Measurements from ENCODE around the gene INO80E. TPM values are rescaled to one million over a fixed set of nuclear protein-coding genes. Genes with fewer than 3 reads are reported as not detected.

The INO80E gene
- total RNA-seq, 1 experiment from 2014 or later: 104 TPM

- H3K4me1 ChIP-seq (ENCODE audit: control insufficient read depth, insufficient read depth, low read length): peaks cover 19% of the 10 kb centered on the region
- intact Hi-C loops (cut with micrococcal nuclease; ENCODE audit: unreplicated experiment) (no loop called here), in situ Hi-C loops (cut with HindIII; ENCODE audit: low pct_unique_long_range_greater_than_20kb, low sequenced_read_pairs) (no loop called here)
- H3K9me3 ChIP-seq (ENCODE audit: control insufficient read depth, insufficient read depth, low read depth, low read length): no peaks in the 10 kb centered on the region
- no peaks in the 10 kb centered on the region; the same call in 1 of the 2 replicates for H3K36me3 ChIP-seq (ENCODE audit: control insufficient read depth, insufficient read depth, low read length)
- peak; percentile 83 for ATAC-seq
- DNase-seq (ENCODE audit: low read depth, low spot score): peak; percentile 48
- CTCF ChIA-PET: interaction anchor here (0.6 kb wide), 2 partner anchors 9 to 1471 kb away, joined by 3 read pairs; no protein-coding TSS in a partner anchor
- peak overlapping the region; percentile 88 for H3K27ac ChIP-seq (ENCODE audit: low read length)
- POLR2A ChIA-PET: interaction anchor here (0.5 to 1.4 kb wide), 2 partner anchors 13 to 41 kb away, joined by 3 to 5 read pairs; partner anchors contain the start of gene ALDOA
- peak overlapping the region; percentile 86 to 94 for H3K4me3 ChIP-seq (ENCODE audit: low read depth in 2 of 2, low read length in 2 of 2)
- TF ChIP-seq TCF7L2 (IDR thresholded peaks at IDR 0.05; ENCODE audit: low read depth, low read length) (no peak), SIN3A (IDR thresholded peaks at IDR 0.05; ENCODE audit: borderline replicate concordance, insufficient read depth, low read depth, low read length) (peak; percentile 99; the same call in 1 of the 2 replicates), CTCF (IDR thresholded peaks at IDR 0.05) (no peak), POLR2AphosphoS5 (IDR thresholded peaks at IDR 0.05; ENCODE audit: low read depth, low read length) (peak; percentile 71)
- TF ChIP-seq, protein P1, sequence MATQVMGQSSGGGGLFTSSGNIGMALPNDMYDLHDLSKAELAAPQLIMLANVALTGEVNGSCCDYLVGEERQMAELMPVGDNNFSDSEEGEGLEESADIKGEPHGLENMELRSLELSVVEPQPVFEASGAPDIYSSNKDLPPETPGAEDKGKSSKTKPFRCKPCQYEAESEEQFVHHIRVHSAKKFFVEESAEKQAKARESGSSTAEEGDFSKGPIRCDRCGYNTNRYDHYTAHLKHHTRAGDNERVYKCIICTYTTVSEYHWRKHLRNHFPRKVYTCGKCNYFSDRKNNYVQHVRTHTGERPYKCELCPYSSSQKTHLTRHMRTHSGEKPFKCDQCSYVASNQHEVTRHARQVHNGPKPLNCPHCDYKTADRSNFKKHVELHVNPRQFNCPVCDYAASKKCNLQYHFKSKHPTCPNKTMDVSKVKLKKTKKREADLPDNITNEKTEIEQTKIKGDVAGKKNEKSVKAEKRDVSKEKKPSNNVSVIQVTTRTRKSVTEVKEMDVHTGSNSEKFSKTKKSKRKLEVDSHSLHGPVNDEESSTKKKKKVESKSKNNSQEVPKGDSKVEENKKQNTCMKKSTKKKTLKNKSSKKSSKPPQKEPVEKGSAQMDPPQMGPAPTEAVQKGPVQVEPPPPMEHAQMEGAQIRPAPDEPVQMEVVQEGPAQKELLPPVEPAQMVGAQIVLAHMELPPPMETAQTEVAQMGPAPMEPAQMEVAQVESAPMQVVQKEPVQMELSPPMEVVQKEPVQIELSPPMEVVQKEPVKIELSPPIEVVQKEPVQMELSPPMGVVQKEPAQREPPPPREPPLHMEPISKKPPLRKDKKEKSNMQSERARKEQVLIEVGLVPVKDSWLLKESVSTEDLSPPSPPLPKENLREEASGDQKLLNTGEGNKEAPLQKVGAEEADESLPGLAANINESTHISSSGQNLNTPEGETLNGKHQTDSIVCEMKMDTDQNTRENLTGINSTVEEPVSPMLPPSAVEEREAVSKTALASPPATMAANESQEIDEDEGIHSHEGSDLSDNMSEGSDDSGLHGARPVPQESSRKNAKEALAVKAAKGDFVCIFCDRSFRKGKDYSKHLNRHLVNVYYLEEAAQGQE (IDR thresholded peaks at IDR 0.05; ENCODE audit: insufficient read depth in 1 of 2, low read depth in 2 of 2, low read length in 1 of 2): peak in 1 of 2 experiments; percentile 55; a peak in 1 of 4 replicates
- no TSS peak for BruUV-seq (replicated peaks)
- no peaks in the 10 kb centered on the region for H3K27me3 ChIP-seq (ENCODE audit: control insufficient read depth, insufficient read depth, low read length)
Observed at GRCh38 chr16:30052671-30053372, 56.8 kb downstream of the INO80E start.

GRCh38 chr16:30053376-30054015, 57.5 kb downstream of the INO80E start:
- ChIA-PET POLR2A (interaction anchor here (0.6 to 1.4 kb wide), 2 partner anchors 8 to 12 kb away, joined by 4 to 5 read pairs; partner anchors contain the start of gene ALDOA), CTCF (no interaction called here)
- BruUV-seq (replicated peaks): TSS peak; percentile 87
- H3K9me3 ChIP-seq (ENCODE audit: control insufficient read depth, insufficient read depth, low read depth, low read length): no peaks in the 10 kb centered on the region
- no peaks in the 10 kb centered on the region for H3K27me3 ChIP-seq (ENCODE audit: control insufficient read depth, insufficient read depth, low read length)
- in situ Hi-C loops (cut with HindIII; ENCODE audit: low pct_unique_long_range_greater_than_20kb, low sequenced_read_pairs) (no loop called here), intact Hi-C loops (cut with micrococcal nuclease; ENCODE audit: unreplicated experiment) (no loop called here)
- TF ChIP-seq POLR2AphosphoS5 (IDR thresholded peaks at IDR 0.05; ENCODE audit: low read depth, low read length) (no peak), SIN3A (IDR thresholded peaks at IDR 0.05; ENCODE audit: borderline replicate concordance, insufficient read depth, low read depth, low read length) (no peak), CTCF (IDR thresholded peaks at IDR 0.05) (no peak), TCF7L2 (IDR thresholded peaks at IDR 0.05; ENCODE audit: low read depth, low read length) (no peak)
- TF ChIP-seq, protein P1 (IDR thresholded peaks at IDR 0.05; ENCODE audit: insufficient read depth in 1 of 2, low read depth in 2 of 2, low read length in 1 of 2): no peak
- H3K36me3 ChIP-seq (ENCODE audit: control insufficient read depth, insufficient read depth, low read length): no peaks in the 10 kb centered on the region; the same call in 1 of the 2 replicates
- DNase-seq (ENCODE audit: low read depth, low spot score) (no peak), ATAC-seq (peak; percentile 44)
- H3K27ac ChIP-seq (ENCODE audit: low read length): peak overlapping the region; percentile 88
- H3K4me1 ChIP-seq (ENCODE audit: control insufficient read depth, insufficient read depth, low read length): peaks cover 19% of the 10 kb centered on the region
- H3K4me3 ChIP-seq (ENCODE audit: low read depth in 2 of 2, low read length in 2 of 2): peak overlapping the region; percentile 86 to 94
